WTC11 (cell line): ENCODE measurements around the gene MLC1. TPM values are rescaled to one million over a fixed set of nuclear protein-coding genes. Genes with fewer than 3 reads are reported as not detected.

Experiments
- ATAC-seq: fragments of 200-7000 bp; cut with Tn5 transposase; 2 replicates; pipeline ENCODE4 v1.10.0; 2021; ENCODE audit warnings: mild to moderate bottlenecking, moderate library complexity
- CTCF ChIA-PET: fragments of 300-600 bp; sonication (Branson Sonifier 250); formaldehyde crosslinking; loops from one replicate; lab custom pipeline; 2021; ENCODE audit warnings: antibody characterized with exemption; lab: Charles Lee
- POLR2A ChIA-PET: fragments of 350-600 bp; sonication (Branson Sonifier 250); formaldehyde crosslinking; loops from one replicate; lab custom pipeline; 2021; ENCODE audit warnings: antibody characterized with exemption; lab: Charles Lee
- DNase-seq: peaks from one replicate; pipeline ENCODE4 v3.0.0; 2021; ENCODE audit warnings: low spot score
- H3K27ac Mint-ChIP-seq: 2 replicates; pipeline ENCODE4 v1.8.0; 2021; ENCODE audit warnings: mixed read lengths
- H3K27me3 Mint-ChIP-seq: 2 replicates; pipeline ENCODE4 v1.8.0; 2021; ENCODE audit warnings: low read depth, mild to moderate bottlenecking, moderate library complexity, mixed read lengths
- H3K36me3 Mint-ChIP-seq: 2 replicates; pipeline ENCODE4 v1.8.0; 2021; ENCODE audit warnings: mixed read lengths
- H3K4me1 Mint-ChIP-seq: 2 replicates; pipeline ENCODE4 v1.8.0; 2022; ENCODE audit warnings: mixed read lengths
- H3K4me3 Mint-ChIP-seq: 2 replicates; pipeline ENCODE4 v1.8.0; 2021; ENCODE audit warnings: mild to moderate bottlenecking, moderate library complexity, mixed read lengths
- H3K9me3 Mint-ChIP-seq: 2 replicates; pipeline ENCODE4 v1.8.0; 2021; ENCODE audit warnings: mixed read lengths
- ATF1 ChIP-seq: sonication (generic); formaldehyde crosslinking; IDR thresholded peaks from 2 replicates; pipeline ENCODE4 v1.8.1; 2023; ENCODE audit warnings: mild to moderate bottlenecking, moderate library complexity, missing genetic modification reagents
- CBFB ChIP-seq: sonication (generic); formaldehyde crosslinking; IDR thresholded peaks from 2 replicates; pipeline ENCODE4 v1.8.1; 2022; ENCODE audit warnings: mild to moderate bottlenecking, low read depth, missing genetic modification reagents
- ELF4 ChIP-seq: sonication (generic); formaldehyde crosslinking; IDR thresholded peaks from 2 replicates; pipeline ENCODE4 v1.8.1; 2022; ENCODE audit warnings: low read depth, mild to moderate bottlenecking, moderate library complexity, missing genetic modification reagents
- IRF2 ChIP-seq: sonication (generic); formaldehyde crosslinking; IDR thresholded peaks from 2 replicates; pipeline ENCODE4 v1.8.0; 2022; ENCODE audit warnings: low read depth, missing genetic modification reagents, borderline replicate concordance
- KAT7 ChIP-seq: sonication (generic); formaldehyde crosslinking; IDR thresholded peaks from 2 replicates; pipeline ENCODE4 v1.8.1; 2023; ENCODE audit warnings: missing genetic modification reagents, mild to moderate bottlenecking, borderline replicate concordance
- NFE2L1 ChIP-seq: sonication (generic); formaldehyde crosslinking; IDR thresholded peaks from 2 replicates; pipeline ENCODE4 v1.8.1; 2023; ENCODE audit warnings: missing genetic modification reagents
- NR1H2 ChIP-seq: sonication (generic); formaldehyde crosslinking; IDR thresholded peaks from 2 replicates; pipeline ENCODE4 v1.9.0; 2021; ENCODE audit warnings: mild to moderate bottlenecking, moderate library complexity, missing genetic modification reagents
- NR2C2 ChIP-seq: sonication (generic); formaldehyde crosslinking; IDR thresholded peaks from 2 replicates; pipeline ENCODE4 v1.8.0; 2022; ENCODE audit warnings: mild to moderate bottlenecking, missing genetic modification reagents
- OVOL2 ChIP-seq: fragments of 250-450 bp; sonication (Bioruptor Pico); IDR thresholded peaks from 2 replicates; pipeline ENCODE4 v1.9.0; 2021; ENCODE audit warnings: mild to moderate bottlenecking, borderline replicate concordance
- RORB ChIP-seq: fragments of 250-450 bp; sonication (Bioruptor Pico); IDR thresholded peaks from 2 replicates; pipeline ENCODE4 v1.9.0; 2021; ENCODE audit warnings: mild to moderate bottlenecking
- SMAD3 ChIP-seq: sonication (generic); formaldehyde crosslinking; IDR thresholded peaks from 2 replicates; pipeline ENCODE4 v1.8.0; 2022; ENCODE audit warnings: missing genetic modification reagents, mild to moderate bottlenecking, borderline replicate concordance
- TCF7 ChIP-seq: sonication (generic); formaldehyde crosslinking; IDR thresholded peaks from 2 replicates; pipeline ENCODE4 v1.8.0; 2022; ENCODE audit warnings: mild to moderate bottlenecking, low read depth, missing genetic modification reagents, moderate library complexity
- ZNF232 ChIP-seq: sonication (generic); formaldehyde crosslinking; IDR thresholded peaks from 2 replicates; pipeline ENCODE4 v1.8.0; 2022; ENCODE audit warnings: mild to moderate bottlenecking, missing genetic modification reagents
- total RNA-seq: library from RNA; stranded (reverse); gene quantifications from 3 replicates; pipeline ENCODE4 v1.2.3, GENCODE V29; 2021
- TF ChIP-seq, protein P1 (sequence below): sonication (generic); formaldehyde crosslinking; IDR thresholded peaks from 2 replicates; pipeline ENCODE4 v1.8.0; 2023; ENCODE audit warnings: missing genetic modification reagents
- TF ChIP-seq, protein P2 (sequence below): sonication (generic); formaldehyde crosslinking; IDR thresholded peaks from 2 replicates; pipeline ENCODE4 v1.8.1; 2023; ENCODE audit warnings: mild to moderate bottlenecking, missing genetic modification reagents
- TF ChIP-seq, protein P3 (sequence below): sonication (generic); formaldehyde crosslinking; IDR thresholded peaks from 2 replicates; pipeline ENCODE4 v1.8.0; 2022; ENCODE audit warnings: mild to moderate bottlenecking, missing genetic modification reagents
- TF ChIP-seq, protein P4 (sequence below): sonication (generic); formaldehyde crosslinking; IDR thresholded peaks from 2 replicates; pipeline ENCODE4 v1.8.0; 2022; ENCODE audit warnings: mild to moderate bottlenecking, missing genetic modification reagents
- TF ChIP-seq, protein P5 (sequence below): fragments of 250-450 bp; sonication (Bioruptor Pico); IDR thresholded peaks from 2 replicates; pipeline ENCODE4 v1.8.0; 2021; ENCODE audit warnings: mild to moderate bottlenecking
- TF ChIP-seq, protein P6 (sequence below): sonication (generic); formaldehyde crosslinking; IDR thresholded peaks from 2 replicates; pipeline ENCODE4 v1.8.0; 2022; ENCODE audit warnings: mild to moderate bottlenecking, missing genetic modification reagents

The MLC1 gene
- total RNA-seq, 1 experiment from 2014 or later, result 0.13 TPM

DNA sequence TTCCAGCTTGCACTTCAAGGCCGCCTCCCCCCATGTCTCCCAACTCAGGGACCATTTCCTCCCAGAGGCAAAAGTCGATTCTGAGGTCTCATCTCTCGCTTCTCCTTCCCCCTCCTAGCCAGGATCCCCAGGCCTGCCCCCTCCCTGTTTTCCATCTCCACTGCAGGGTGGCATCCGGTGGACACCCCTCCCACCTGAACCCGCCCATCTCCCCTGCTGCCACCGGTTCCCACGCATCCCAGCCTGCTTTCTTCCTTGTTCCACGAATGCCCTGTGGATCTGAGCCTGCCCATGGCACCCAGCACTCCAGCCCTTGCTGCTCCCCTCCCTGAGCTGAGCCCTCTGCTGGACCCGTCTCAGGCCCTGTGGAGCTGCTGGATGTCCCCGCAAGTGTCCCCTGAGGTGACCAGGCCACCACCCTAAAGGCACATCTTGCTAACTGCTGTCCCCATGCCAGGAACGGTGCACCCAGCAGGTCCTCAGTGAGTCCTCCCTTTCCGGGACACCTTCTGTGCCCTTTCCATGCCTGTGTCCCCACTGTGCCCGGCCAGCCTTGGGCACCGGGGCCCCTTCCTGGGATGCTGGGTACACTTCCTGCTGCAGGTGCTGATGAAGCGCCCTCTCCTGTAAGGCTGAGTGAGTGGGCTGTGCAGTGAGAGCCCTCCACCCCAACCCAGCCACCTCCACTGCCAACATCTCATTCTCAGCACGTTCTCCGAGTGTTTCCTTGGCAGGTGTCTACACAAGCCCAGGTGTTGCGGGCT, 73.6 kb downstream of the MLC1 start (continued):
- no peak for TF ChIP-seq ATF1 (CRISPR knock-in tag)
- TF ChIP-seq, all 79 proteins: peak for 0

DNA sequence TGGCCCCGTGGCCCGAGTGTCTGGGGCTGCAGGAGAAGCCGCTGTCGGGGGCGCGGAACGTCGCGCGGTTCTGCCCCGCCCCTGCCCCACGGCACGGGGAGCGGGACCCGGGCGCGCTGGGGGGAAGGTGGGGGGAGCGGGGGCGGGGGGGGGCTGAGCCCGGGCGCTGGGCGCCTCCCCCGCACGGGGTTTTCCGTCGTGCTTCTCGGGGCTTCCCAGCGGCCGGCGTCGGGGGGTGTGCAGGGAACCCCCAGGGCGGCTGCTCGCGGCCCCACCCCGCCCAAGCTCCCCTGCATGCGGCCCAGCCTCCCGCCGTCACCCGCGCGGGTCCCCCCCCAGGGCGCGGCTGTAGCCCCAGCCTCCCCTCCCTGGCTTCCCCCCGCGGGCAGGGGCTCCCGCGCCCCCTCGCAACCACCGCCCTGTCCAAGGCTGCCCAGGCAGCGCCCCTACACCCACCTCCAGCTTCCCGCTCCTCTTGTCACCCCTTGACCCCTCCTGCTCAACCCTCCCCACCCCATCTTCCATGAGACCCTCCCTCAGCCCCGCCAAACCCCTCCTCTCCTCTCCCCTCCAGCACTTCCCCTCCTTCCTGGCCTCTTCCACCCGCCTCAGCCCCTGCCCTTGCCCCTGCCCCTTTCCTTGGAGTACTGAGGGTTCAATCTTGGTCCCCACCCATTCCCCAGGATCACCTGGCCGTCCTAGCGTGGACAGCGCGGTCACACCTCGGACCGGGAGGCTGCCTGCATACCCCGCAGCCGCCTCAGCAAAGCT, 74.4 kb downstream of the MLC1 start:
- Mint-ChIP-seq H3K36me3 (no peaks in the 10 kb centered on the region), H3K4me3 (peak overlapping the region; percentile 65), H3K9me3 (no peaks in the 10 kb centered on the region), H3K27me3 (peaks cover 44% of the 10 kb centered on the region)
- POLR2A ChIA-PET, result no interaction called here
- ATAC-seq, result no peak
- TF ChIP-seq, protein P1, sequence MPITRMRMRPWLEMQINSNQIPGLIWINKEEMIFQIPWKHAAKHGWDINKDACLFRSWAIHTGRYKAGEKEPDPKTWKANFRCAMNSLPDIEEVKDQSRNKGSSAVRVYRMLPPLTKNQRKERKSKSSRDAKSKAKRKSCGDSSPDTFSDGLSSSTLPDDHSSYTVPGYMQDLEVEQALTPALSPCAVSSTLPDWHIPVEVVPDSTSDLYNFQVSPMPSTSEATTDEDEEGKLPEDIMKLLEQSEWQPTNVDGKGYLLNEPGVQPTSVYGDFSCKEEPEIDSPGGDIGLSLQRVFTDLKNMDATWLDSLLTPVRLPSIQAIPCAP (CRISPR knock-in tag), result no peak
- TF ChIP-seq NFE2L1 (CRISPR knock-in tag), result no peak
- no peak for TF ChIP-seq NR2C2 (CRISPR knock-in tag)
- no peak for TF ChIP-seq OVOL2 (CRISPR knock-in tag)
- no peak for TF ChIP-seq NR1H2 (CRISPR knock-in tag)
- TF ChIP-seq, protein P2, sequence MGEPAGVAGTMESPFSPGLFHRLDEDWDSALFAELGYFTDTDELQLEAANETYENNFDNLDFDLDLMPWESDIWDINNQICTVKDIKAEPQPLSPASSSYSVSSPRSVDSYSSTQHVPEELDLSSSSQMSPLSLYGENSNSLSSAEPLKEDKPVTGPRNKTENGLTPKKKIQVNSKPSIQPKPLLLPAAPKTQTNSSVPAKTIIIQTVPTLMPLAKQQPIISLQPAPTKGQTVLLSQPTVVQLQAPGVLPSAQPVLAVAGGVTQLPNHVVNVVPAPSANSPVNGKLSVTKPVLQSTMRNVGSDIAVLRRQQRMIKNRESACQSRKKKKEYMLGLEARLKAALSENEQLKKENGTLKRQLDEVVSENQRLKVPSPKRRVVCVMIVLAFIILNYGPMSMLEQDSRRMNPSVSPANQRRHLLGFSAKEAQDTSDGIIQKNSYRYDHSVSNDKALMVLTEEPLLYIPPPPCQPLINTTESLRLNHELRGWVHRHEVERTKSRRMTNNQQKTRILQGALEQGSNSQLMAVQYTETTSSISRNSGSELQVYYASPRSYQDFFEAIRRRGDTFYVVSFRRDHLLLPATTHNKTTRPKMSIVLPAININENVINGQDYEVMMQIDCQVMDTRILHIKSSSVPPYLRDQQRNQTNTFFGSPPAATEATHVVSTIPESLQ (CRISPR knock-in tag), result no peak
- TF ChIP-seq, protein P3, sequence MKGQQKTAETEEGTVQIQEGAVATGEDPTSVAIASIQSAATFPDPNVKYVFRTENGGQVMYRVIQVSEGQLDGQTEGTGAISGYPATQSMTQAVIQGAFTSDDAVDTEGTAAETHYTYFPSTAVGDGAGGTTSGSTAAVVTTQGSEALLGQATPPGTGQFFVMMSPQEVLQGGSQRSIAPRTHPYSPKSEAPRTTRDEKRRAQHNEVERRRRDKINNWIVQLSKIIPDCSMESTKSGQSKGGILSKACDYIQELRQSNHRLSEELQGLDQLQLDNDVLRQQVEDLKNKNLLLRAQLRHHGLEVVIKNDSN (CRISPR knock-in tag), result no peak
- no peak for TF ChIP-seq SMAD3 (CRISPR knock-in tag)
- TF ChIP-seq, protein P4, sequence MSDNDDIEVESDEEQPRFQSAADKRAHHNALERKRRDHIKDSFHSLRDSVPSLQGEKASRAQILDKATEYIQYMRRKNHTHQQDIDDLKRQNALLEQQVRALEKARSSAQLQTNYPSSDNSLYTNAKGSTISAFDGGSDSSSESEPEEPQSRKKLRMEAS (CRISPR knock-in tag), result no peak
- TF ChIP-seq, protein P5, sequence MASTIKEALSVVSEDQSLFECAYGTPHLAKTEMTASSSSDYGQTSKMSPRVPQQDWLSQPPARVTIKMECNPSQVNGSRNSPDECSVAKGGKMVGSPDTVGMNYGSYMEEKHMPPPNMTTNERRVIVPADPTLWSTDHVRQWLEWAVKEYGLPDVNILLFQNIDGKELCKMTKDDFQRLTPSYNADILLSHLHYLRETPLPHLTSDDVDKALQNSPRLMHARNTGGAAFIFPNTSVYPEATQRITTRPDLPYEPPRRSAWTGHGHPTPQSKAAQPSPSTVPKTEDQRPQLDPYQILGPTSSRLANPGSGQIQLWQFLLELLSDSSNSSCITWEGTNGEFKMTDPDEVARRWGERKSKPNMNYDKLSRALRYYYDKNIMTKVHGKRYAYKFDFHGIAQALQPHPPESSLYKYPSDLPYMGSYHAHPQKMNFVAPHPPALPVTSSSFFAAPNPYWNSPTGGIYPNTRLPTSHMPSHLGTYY (CRISPR knock-in tag), result no peak
- no peak for TF ChIP-seq KAT7 (CRISPR knock-in tag)
- TF ChIP-seq IRF2 (CRISPR knock-in tag), result no peak
- TF ChIP-seq ELF4 (CRISPR knock-in tag), result no peak
- TF ChIP-seq RORB, result no peak
- TF ChIP-seq TCF7 (CRISPR knock-in tag), result no peak
- no peak for TF ChIP-seq CBFB
- no peak for TF ChIP-seq ZNF232 (CRISPR knock-in tag)
- TF ChIP-seq, protein P6, sequence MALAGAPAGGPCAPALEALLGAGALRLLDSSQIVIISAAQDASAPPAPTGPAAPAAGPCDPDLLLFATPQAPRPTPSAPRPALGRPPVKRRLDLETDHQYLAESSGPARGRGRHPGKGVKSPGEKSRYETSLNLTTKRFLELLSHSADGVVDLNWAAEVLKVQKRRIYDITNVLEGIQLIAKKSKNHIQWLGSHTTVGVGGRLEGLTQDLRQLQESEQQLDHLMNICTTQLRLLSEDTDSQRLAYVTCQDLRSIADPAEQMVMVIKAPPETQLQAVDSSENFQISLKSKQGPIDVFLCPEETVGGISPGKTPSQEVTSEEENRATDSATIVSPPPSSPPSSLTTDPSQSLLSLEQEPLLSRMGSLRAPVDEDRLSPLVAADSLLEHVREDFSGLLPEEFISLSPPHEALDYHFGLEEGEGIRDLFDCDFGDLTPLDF, result no peak
- TF ChIP-seq, all 79 proteins: peak for 0
- H3K27ac Mint-ChIP-seq, result no peak overlapping the region
- peaks cover 16% of the 10 kb centered on the region for H3K4me1 Mint-ChIP-seq
- no peak for DNase-seq
- CTCF ChIA-PET, result interaction anchor here (0.8 to 4.1 kb wide), 3 partner anchors 16 to 19 kb away, joined by 3 to 25 read pairs (median 15); no protein-coding TSS in a partner anchor
